ENCODE measurements around the gene BBS9.

Gene BBS9

GRCh38 chr7:33373195-33373594, 243.8 kb downstream of the BBS9 start:
- ChIA-PET CTCF (no interaction called here), POLR2A (ENCODE audit: low non-redundant PET) (no interaction called here)
- no peak for DNase-seq (ENCODE audit: low spot score)
- no peak overlapping the region for H3K27ac ChIP-seq
- TF ChIP-seq CTCF (conservative IDR thresholded peaks at IDR 0.05; ENCODE audit: low read depth) = no peak

- TF ChIP-seq CTCF (conservative IDR thresholded peaks at IDR 0.05; ENCODE audit: low read depth) = no peak
- H3K27ac ChIP-seq = no peak overlapping the region
- no peak for DNase-seq (ENCODE audit: low spot score)
- POLR2A ChIA-PET (ENCODE audit: low non-redundant PET) = no interaction called here
- CTCF ChIA-PET = no interaction called here
Observed at GRCh38 chr7:33379891-33380525, 250.6 kb downstream of the BBS9 start.

- TF ChIP-seq CTCF (conservative IDR thresholded peaks at IDR 0.05; ENCODE audit: low read depth) = no peak
- CTCF ChIA-PET = interaction anchor here (1.1 kb wide), 1 partner anchor 54 kb away, joined by 4 read pairs; no protein-coding TSS in a partner anchor
- H3K27ac ChIP-seq = no peak overlapping the region
- no peak for DNase-seq (ENCODE audit: low spot score)
- POLR2A ChIA-PET (ENCODE audit: low non-redundant PET) = no interaction called here
Observed at GRCh38 chr7:33388332-33388731, 259.0 kb downstream of the BBS9 start.

- DNase-seq (ENCODE audit: low spot score) = no peak
- TF ChIP-seq CTCF (conservative IDR thresholded peaks at IDR 0.05; ENCODE audit: low read depth) = no peak
- no peak overlapping the region for H3K27ac ChIP-seq
- ChIA-PET POLR2A (ENCODE audit: low non-redundant PET) (no interaction called here), CTCF (interaction anchor here (0.6 kb wide), 1 partner anchor 148 kb away, joined by 4 read pairs; no protein-coding TSS in a partner anchor)
Observed at GRCh38 chr7:33392148-33392547, 262.8 kb downstream of the BBS9 start.

- ChIA-PET POLR2A (ENCODE audit: low non-redundant PET) (no interaction called here), CTCF (no interaction called here)
- TF ChIP-seq CTCF (conservative IDR thresholded peaks at IDR 0.05; ENCODE audit: low read depth) = no peak
Observed at GRCh38 chr7:33393770-33394169, 264.4 kb downstream of the BBS9 start.

GRCh38 chr7:33395340-33395739, 266.0 kb downstream of the BBS9 start:
- CTCF ChIA-PET = no interaction called here
- POLR2A ChIA-PET (ENCODE audit: low non-redundant PET) = no interaction called here
- no peak for TF ChIP-seq CTCF (conservative IDR thresholded peaks at IDR 0.05; ENCODE audit: low read depth)
- H3K27ac ChIP-seq = no peak overlapping the region
- DNase-seq (ENCODE audit: low spot score) = no peak

More at GRCh38 chr7:33393770-33394169, 264.4 kb downstream of the BBS9 start:
- DNase-seq (ENCODE audit: low spot score) = no peak
- H3K27ac ChIP-seq = no peak overlapping the region
